ENCODE measurements around the gene FAM234B. TPM values are rescaled to one million over a fixed set of nuclear protein-coding genes. Genes with fewer than 3 reads are reported as not detected.

Gene FAM234B
- total and polyA plus RNA-seq, 2 of the 8 experiments (the other 6 are each of a cell fraction or from before 2014, with no cell fraction given) = 12.5 to 29.1 TPM

- H3K4me2 ChIP-seq (ENCODE audit: insufficient read depth in 1 of 2, low read depth in 2 of 2, low read length in 2 of 2) = no peak overlapping the region
- WGBS, 2 experiments (ENCODE audit: extremely low coverage in 1 of 2, insufficient coverage in 1 of 2, insufficient read length in 1 of 2, insufficient replicate concordance in 2 of 2, low coverage in 1 of 2, low lambda C conversion rate in 2 of 2, missing lambda C conversion rate in 1 of 2) = 93% methylated on average over 5 of the region's 5 CpGs; no CpG with 5 or more reads in 1 of the 2 experiments
- H4K8ac ChIP-seq (ENCODE audit: extremely low read depth, insufficient read depth, low read length) = no peak overlapping the region
- H3K9ac ChIP-seq (replicated peaks in 1 of 4; ENCODE audit: extremely low read depth in 1 of 4, low read depth in 3 of 4, low read length in 3 of 4) = no peak overlapping the region
- H3K4me3 ChIP-seq (ENCODE audit: extremely low read depth in 1 of 4, insufficient read depth in 2 of 4, low read depth in 3 of 4, low read length in 4 of 4) = no peak overlapping the region
- DNase-seq (ENCODE audit: low read depth in 1 of 2, low spot score in 2 of 2) (no peak), FAIRE-seq (no peak)
- no peaks in the 10 kb centered on the region for H3K36me3 ChIP-seq (ENCODE audit: control insufficient read depth in 2 of 4, insufficient read depth in 4 of 4, low read length in 3 of 4)
- H4K5ac ChIP-seq (ENCODE audit: insufficient read length, low read depth, low read length) = no peak overlapping the region
- H4K20me1 ChIP-seq (replicated peaks in 1 of 2; ENCODE audit: control insufficient read depth in 1 of 2, insufficient read depth in 2 of 2, low read length in 2 of 2) = no peaks in the 10 kb centered on the region
- H3K79me1 ChIP-seq (ENCODE audit: low read depth, low read length) = no peaks in the 10 kb centered on the region
- H3K27me3 ChIP-seq (replicated peaks in 1 of 4; ENCODE audit: control insufficient read depth in 3 of 4, extremely low read depth in 1 of 4, insufficient read depth in 3 of 4, low read length in 3 of 4) = no peaks in the 10 kb centered on the region
- H3K14ac ChIP-seq (ENCODE audit: insufficient read length) = no peak overlapping the region
- no peak overlapping the region for H3K56ac ChIP-seq (replicated peaks; ENCODE audit: insufficient read length, low read depth, low read length)
- H3K9me3 ChIP-seq (ENCODE audit: insufficient read depth in 2 of 2, low read depth in 1 of 2, low read length in 1 of 2) = no peaks in the 10 kb centered on the region
- no peak overlapping the region for H3K23ac ChIP-seq (ENCODE audit: insufficient read length)
- no peak overlapping the region for H2BK5ac ChIP-seq (ENCODE audit: low read depth, low read length)
- peaks cover 0 to 4% (median 1%) of the 10 kb centered on the region in 4 experiments; a peak in 2 of 7 replicates for H3K4me1 ChIP-seq (replicated peaks in 1 of 4; ENCODE audit: control insufficient read depth in 3 of 4, insufficient read depth in 4 of 4, low read length in 3 of 4)
- no peaks in the 10 kb centered on the region for H3K23me2 ChIP-seq (ENCODE audit: low read depth, low read length)
- no peak overlapping the region for H2BK12ac ChIP-seq (ENCODE audit: low read depth, low read length)
- H2BK20ac ChIP-seq (ENCODE audit: low read length) = no peak overlapping the region
- no peak overlapping the region for H2BK120ac ChIP-seq (replicated peaks; ENCODE audit: low read depth, low read length)
- ChIA-PET POLR2A (ENCODE audit: partially characterized antibody) (no interaction called here), CTCF (ENCODE audit: partially characterized antibody) (interaction anchor here (0.7 to 2.0 kb wide), 6 partner anchors 11 to 947 kb away, joined by 3 to 7 read pairs (median 3); no protein-coding TSS in a partner anchor)
- no peak overlapping the region for H4K91ac ChIP-seq (replicated peaks; ENCODE audit: insufficient read length, low read length)
- H2AFZ ChIP-seq (ENCODE audit: low read length) = no peak overlapping the region
- no peak overlapping the region for H3K27ac ChIP-seq (ENCODE audit: low read depth, low read length)
- H3K18ac ChIP-seq (ENCODE audit: extremely low read depth, low read length) = no peak overlapping the region
- no peak overlapping the region for H3K4ac ChIP-seq (replicated peaks; ENCODE audit: insufficient read length, low read depth, low read length)
- H3K79me2 ChIP-seq (ENCODE audit: control insufficient read depth in 1 of 2, insufficient read depth in 2 of 2, low read length in 2 of 2) = no peaks in the 10 kb centered on the region
- no peak overlapping the region for H2AK5ac ChIP-seq (ENCODE audit: low read depth, low read length)
- H2BK15ac ChIP-seq (ENCODE audit: low read length) = no peak overlapping the region
- no peak for TF ChIP-seq MAFK (IDR thresholded peaks at IDR 0.05; ENCODE audit: low read depth, low read length)
- TF ChIP-seq NRF1 (IDR thresholded peaks at IDR 0.05; ENCODE audit: low read depth, low read length) = no peak
- no peak for TF ChIP-seq PHF8 (conservative IDR thresholded peaks at IDR 0.05; ENCODE audit: low read depth, low read length)
- no peak for TF ChIP-seq KDM1A (IDR thresholded peaks at IDR 0.05; ENCODE audit: borderline replicate concordance, low read length)
- no peak for TF ChIP-seq ATF3 (IDR thresholded peaks at IDR 0.05; ENCODE audit: insufficient read depth, low read depth, low read length)
- TF ChIP-seq SIX5 (IDR thresholded peaks at IDR 0.05; ENCODE audit: low read depth, low read length) = no peak
- TF ChIP-seq BACH1 (IDR thresholded peaks at IDR 0.05; ENCODE audit: low read length) = no peak
- TF ChIP-seq BRCA1 (IDR thresholded peaks at IDR 0.05; ENCODE audit: low read depth, low read length) = no peak
- TF ChIP-seq TBP (IDR thresholded peaks at IDR 0.05; ENCODE audit: low read depth, low read length) = no peak
- TF ChIP-seq, protein P1, sequence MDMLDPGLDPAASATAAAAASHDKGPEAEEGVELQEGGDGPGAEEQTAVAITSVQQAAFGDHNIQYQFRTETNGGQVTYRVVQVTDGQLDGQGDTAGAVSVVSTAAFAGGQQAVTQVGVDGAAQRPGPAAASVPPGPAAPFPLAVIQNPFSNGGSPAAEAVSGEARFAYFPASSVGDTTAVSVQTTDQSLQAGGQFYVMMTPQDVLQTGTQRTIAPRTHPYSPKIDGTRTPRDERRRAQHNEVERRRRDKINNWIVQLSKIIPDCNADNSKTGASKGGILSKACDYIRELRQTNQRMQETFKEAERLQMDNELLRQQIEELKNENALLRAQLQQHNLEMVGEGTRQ (IDR thresholded peaks at IDR 0.05; ENCODE audit: low read length) = no peak
- no peak for TF ChIP-seq POLR2A (IDR thresholded peaks at IDR 0.05; ENCODE audit: control extremely low read depth in 1 of 2, low read depth in 2 of 2, low read length in 2 of 2)
- TF ChIP-seq CHD2 (IDR thresholded peaks at IDR 0.05; ENCODE audit: low read length) = no peak
- no peak for TF ChIP-seq CBX5 (IDR thresholded peaks at IDR 0.05; ENCODE audit: low read depth, low read length)
- TF ChIP-seq SIN3A (conservative IDR thresholded peaks at IDR 0.05 in 1 of 2, IDR thresholded peaks at IDR 0.05 in 1 of 2; ENCODE audit: low read depth in 1 of 2, low read length in 2 of 2) = no peak
These were observed 19.7 kb upstream of the FAM234B start for GRCh38 chr12:13024531-13024916.
